HepG2 (cell line): ENCODE data around the gene COL25A1. TPM values are rescaled to one million over a fixed set of nuclear protein-coding genes. Genes with fewer than 3 reads are reported as not detected.

ENCODE experiments used
- CREB3 ChIP-seq: sonication (generic); formaldehyde crosslinking; IDR thresholded peaks from 2 replicates; pipeline ENCODE4 v1.5.0; 2020; ENCODE audit warnings: missing genetic modification reagents
- DPF2 ChIP-seq: sonication (generic); formaldehyde crosslinking; IDR thresholded peaks from 2 replicates; pipeline ENCODE4 v1.4.0; 2020; ENCODE audit warnings: mild to moderate bottlenecking, low read depth, missing genetic modification reagents, borderline replicate concordance
- HDAC1 ChIP-seq: sonication (generic); formaldehyde crosslinking; IDR thresholded peaks from 2 replicates; pipeline ENCODE4 v1.5.1; 2020; ENCODE audit warnings: mild to moderate bottlenecking, missing genetic modification reagents
- NONO ChIP-seq, 2 experiments: fragments of 450-650 bp in 1 of 2; sonication (generic) in 1 of 2; formaldehyde crosslinking in 1 of 2; IDR thresholded peaks in 1 of 2; conservative IDR thresholded peaks in 1 of 2; 2 replicates each; pipeline versions ENCODE4 v1.6.1 to v1.8.0; 2017 to 2022; ENCODE audit warnings: mild to moderate bottlenecking in 1 of 2, missing genetic modification reagents in 1 of 2, moderate library complexity in 1 of 2
- STAT6 ChIP-seq: sonication (generic); formaldehyde crosslinking; IDR thresholded peaks from 2 replicates; pipeline ENCODE4 v1.4.0; 2020; ENCODE audit warnings: missing genetic modification reagents, mild to moderate bottlenecking, borderline replicate concordance
- ZNF292 ChIP-seq: sonication (generic); formaldehyde crosslinking; IDR thresholded peaks from 2 replicates; pipeline ENCODE4 v1.8.1; 2022; ENCODE audit warnings: mild to moderate bottlenecking, low read depth, missing genetic modification reagents, borderline replicate concordance
- ZSCAN12 ChIP-seq: sonication (generic); formaldehyde crosslinking; IDR thresholded peaks from 2 replicates; pipeline ENCODE4 v1.9.0; 2021; ENCODE audit warnings: mild to moderate bottlenecking, missing genetic modification reagents
- ZSCAN21 ChIP-seq: sonication (generic); formaldehyde crosslinking; IDR thresholded peaks from 2 replicates; pipeline ENCODE4 v1.8.0; 2022; ENCODE audit warnings: mild to moderate bottlenecking, missing genetic modification reagents, moderate library complexity, borderline replicate concordance
- polyA plus RNA-seq, 8 experiments: library from polyadenylated mRNA; depleted of rRNA in 3 of 8; stranded (reverse) in 7 of 8; unstranded in 1 of 8; fragments of >200 nt; fragmentation: Illumina TruSeq in 4 of 8; extraction: Trizol in 4 of 8; gene quantifications; 2 replicates each; pipeline versions ENCODE4 v1.2.1 to v1.2.3, GENCODE V29; 2011 to 2016; ENCODE audit warnings: low read depth in 4 of 8, missing spikeins in 1 of 8, mixed read lengths in 1 of 8; ENCODE audit not compliant: insufficient read depth in 1 of 8
- total RNA-seq, 5 experiments: library from RNA; depleted of rRNA; stranded (reverse); fragments of >200 nt; fragmentation: Illumina TruSeq; extraction: Trizol; gene quantifications; 2 replicates each; pipeline ENCODE4 v1.2.3, GENCODE V29; 2016; ENCODE audit warnings: low read depth in 1 of 5

COL25A1 gene
- total and polyA plus RNA-seq, 2 of the 13 experiments (the other 11 are each of a cell fraction or from before 2014, with no cell fraction given), result not detected

GRCh38 chr4:109041463-109042360, 260.7 kb downstream of the COL25A1 start (continued):
- TF ChIP-seq STAT6 (CRISPR knock-in tag) (no peak), DPF2 (CRISPR knock-in tag) (no peak), NONO (IDR thresholded peaks at IDR 0.05) (no peak), NONO (CRISPR knock-in tag; conservative IDR thresholded peaks at IDR 0.05) (no peak), ZNF292 (CRISPR knock-in tag) (no peak), HDAC1 (no peak), CREB3 (CRISPR knock-in tag) (no peak), ZSCAN21 (no peak), ZSCAN12 (CRISPR knock-in tag) (no peak)
